Left colon (tissue), 2 donors: ENCODE data around the gene SPTBN2. TPM values are rescaled to one million over a fixed set of nuclear protein-coding genes. Genes with fewer than 3 reads are reported as not detected.

Source experiments
- total RNA-seq, 2 donors: library from RNA; stranded (reverse); fragmentation: NEBNext Ultra II Directional; extraction: Animal tissue kit (Norgen Biotek cat#: 25700); gene quantifications; one replicate each; pipeline ENCODE4 v1.2.1, GENCODE V29; 2021
- donor health status: DM: no; HTN: no; CAD: no.
- donor health status: DM: yes; HTN: yes; CAD: no.

SPTBN2 gene
- total RNA-seq, 2 donors from 2014 or later, result 3.9 to 7.3 TPM

Other genes with a start within 250 kb of the SPTBN2 start
- 10 to 100 TPM; 75.0 to 91.4 TPM for gene DPP3, start 248.8 kb downstream of the SPTBN2 start, total RNA-seq
- 10 to 100 TPM; 29.8 to 34.8 TPM for gene BBS1, start 218.6 kb downstream of the SPTBN2 start, total RNA-seq
- gene ZDHHC24, start 183.2 kb downstream of the SPTBN2 start, total RNA-seq, result 10 to 100 TPM in 1 of 2 donors, 1 to 10 TPM in 1; 9.9 to 11.7 TPM
- not detected for gene ACTN3, start 182.3 kb downstream of the SPTBN2 start, total RNA-seq
- gene CTSF, start 160.6 kb downstream of the SPTBN2 start, total RNA-seq, result 10 to 100 TPM in 1 of 2 donors, 1 to 10 TPM in 1; 5.6 to 20.4 TPM
- under 1 TPM; 0.22 to 0.46 TPM for gene CCDC87, start 136.2 kb downstream of the SPTBN2 start, total RNA-seq
- 10 to 100 TPM; 38.5 to 38.6 TPM for gene CCS, start 136.0 kb downstream of the SPTBN2 start, total RNA-seq
- gene RBM14, start 112.6 kb downstream of the SPTBN2 start, total RNA-seq, result 10 to 100 TPM; 45.3 to 48.9 TPM
- 10 to 100 TPM; 90.7 to 92.9 TPM for gene RBM4, start 90.5 kb downstream of the SPTBN2 start, total RNA-seq
- gene RBM4B, start 51.3 kb downstream of the SPTBN2 start, total RNA-seq, result 10 to 100 TPM; 14.7 to 17.6 TPM
- 10 to 100 TPM; 25.5 to 28.3 TPM for gene RCE1, start 114.2 kb upstream of the SPTBN2 start, total RNA-seq
- 10 to 100 TPM; 32.7 to 46.3 TPM for gene LRFN4, start 127.8 kb upstream of the SPTBN2 start, total RNA-seq
- 10 to 100 TPM; 47.2 to 65.2 TPM for gene PC, start 229.2 kb upstream of the SPTBN2 start, total RNA-seq
- gene C11orf86, start 246.1 kb upstream of the SPTBN2 start, total RNA-seq, result 10 to 100 TPM; 24.5 to 82.9 TPM